GM12874 (cell line): ENCODE results near the gene DISC1.
A peak's percentile ranks its signal among the peaks of the same experiment; 100 is the strongest.

Experiments
- TF ChIP-seq, protein P1 (sequence below): IDR thresholded peaks from 2 replicates; pipeline ENCODE4 v1.5.1; 2011; ENCODE audit warnings: low read depth, mild to moderate bottlenecking, control low read depth, low read length, moderate library complexity; ENCODE audit not compliant: insufficient read depth

The DISC1 gene

DNA sequence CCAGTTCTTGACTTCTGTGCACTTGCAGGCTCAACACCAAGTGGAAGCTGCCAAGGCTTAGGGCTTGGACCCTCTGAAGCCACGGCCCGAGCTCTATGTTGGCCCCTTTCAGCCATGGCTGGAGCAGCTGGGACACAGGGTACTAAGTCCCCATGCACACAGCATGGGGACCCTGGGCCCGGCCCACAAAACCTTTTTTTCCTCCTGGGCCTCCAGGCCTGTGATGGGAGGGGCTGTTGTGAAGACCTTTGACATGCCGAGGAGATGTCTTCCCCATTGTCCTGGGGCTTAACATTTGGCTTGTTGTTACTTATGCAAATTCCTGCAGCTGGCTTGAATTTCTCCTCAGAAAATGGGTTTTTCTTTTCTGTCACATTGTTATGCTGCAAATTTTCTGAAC is 59.8 kb downstream of the DISC1 start:
- TF ChIP-seq, protein P1, sequence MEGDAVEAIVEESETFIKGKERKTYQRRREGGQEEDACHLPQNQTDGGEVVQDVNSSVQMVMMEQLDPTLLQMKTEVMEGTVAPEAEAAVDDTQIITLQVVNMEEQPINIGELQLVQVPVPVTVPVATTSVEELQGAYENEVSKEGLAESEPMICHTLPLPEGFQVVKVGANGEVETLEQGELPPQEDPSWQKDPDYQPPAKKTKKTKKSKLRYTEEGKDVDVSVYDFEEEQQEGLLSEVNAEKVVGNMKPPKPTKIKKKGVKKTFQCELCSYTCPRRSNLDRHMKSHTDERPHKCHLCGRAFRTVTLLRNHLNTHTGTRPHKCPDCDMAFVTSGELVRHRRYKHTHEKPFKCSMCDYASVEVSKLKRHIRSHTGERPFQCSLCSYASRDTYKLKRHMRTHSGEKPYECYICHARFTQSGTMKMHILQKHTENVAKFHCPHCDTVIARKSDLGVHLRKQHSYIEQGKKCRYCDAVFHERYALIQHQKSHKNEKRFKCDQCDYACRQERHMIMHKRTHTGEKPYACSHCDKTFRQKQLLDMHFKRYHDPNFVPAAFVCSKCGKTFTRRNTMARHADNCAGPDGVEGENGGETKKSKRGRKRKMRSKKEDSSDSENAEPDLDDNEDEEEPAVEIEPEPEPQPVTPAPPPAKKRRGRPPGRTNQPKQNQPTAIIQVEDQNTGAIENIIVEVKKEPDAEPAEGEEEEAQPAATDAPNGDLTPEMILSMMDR: no peak

DNA sequence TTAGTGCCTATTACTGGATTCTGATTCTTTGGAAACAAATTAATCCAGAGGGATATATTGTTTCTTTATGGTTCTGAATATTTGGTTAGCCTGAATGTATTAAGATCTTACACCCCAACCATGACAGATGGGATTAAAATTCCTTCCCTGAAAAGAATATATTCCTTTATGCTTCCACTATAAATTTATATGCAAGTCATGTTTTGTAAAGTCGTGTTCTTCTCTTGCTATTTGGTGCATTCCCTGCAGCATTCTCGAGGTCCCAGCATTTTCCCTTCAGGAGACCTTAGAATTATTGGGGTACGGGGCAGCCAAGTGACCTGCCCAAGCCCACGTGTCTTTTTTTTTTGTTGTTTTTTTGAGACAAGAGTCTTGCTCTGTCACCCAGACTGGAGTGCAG is 62.4 kb downstream of the DISC1 start:
- TF ChIP-seq, protein P1: no peak

DNA sequence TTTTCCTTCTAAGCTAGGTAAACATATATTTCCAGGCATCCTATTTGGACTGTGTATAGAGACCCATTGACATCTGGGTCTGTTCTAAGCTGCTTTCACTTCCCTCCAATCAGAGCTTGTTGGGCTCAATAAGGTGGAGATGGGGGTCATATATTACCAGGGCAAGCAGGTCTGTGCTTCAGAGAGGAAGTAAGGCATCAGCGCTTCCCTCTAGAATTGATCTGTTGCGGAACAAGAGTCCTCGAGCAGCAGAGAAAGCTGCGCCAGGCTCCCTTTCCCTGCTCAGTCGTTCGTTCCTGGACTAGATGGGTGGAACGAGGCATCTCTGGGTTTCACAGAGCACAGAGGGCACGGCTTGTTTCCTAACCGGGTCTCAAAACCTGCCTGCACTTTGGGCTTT is 63.5 kb downstream of the DISC1 start:
- TF ChIP-seq, protein P1: no peak

DNA sequence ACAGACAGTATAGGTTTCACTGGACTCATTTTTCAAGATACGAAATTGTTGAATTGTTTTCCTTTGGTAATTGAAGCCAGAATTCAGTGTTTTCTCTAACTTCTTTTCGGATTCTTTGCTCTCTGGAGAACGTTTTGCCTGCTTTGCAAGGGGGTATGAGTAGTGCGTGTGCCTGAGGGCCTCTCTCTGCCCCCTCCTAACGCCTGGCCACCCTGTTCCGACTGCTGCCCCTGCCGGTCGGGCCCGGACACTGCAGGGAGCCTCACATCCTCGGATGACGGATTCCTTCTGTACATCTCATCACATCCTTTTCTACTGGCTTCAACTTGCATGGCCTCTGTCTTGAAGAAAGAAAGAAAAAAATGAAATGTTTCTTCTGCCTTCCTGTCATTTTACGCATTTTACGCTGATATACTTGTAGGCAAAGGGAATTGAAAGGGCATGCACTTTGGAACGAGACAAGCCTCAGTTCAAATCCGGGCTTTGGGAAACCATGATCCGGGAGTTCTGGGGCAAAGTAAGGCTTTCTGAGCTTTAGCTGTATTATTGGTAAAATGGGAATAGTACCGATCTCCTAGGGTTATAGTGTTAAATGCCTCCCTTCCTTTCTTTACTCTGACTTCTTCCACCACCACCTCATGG is 65.1 kb downstream of the DISC1 start:
- TF ChIP-seq, protein P1: peak; percentile 37; the same call in 1 of the 2 replicates

DNA sequence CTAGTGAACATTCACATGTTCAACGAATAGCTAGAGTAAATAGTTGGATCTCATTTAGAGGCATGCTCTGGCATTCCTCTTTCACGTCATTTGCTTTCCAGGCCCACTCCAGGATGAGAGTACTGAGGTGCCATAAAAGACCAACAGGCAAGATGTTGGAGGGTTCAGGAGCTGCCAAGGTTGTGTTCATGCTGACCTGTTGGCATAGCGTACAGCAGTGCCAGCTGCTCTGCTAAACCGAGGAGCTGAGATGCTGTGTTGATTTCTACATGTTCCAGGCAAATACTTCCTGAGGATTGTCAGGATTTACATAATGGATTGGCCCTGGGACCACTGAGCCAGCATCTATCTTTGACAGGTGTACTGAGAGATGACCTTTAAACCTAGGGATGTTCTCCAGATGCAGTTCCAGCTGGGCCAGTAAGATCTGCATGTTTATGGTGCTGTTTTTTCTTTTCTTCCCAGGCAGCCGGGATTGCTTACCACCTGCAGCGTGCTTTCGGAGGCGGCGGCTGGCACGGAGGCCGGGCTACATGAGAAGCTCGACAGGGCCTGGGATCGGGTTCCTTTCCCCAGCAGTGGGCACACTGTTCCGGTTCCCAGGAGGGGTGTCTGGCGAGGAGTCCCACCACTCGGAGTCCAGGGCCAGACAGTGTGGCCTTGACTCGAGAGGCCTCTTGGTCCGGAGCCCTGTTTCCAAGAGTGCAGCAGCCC is 66.9 kb downstream of the DISC1 start:
- TF ChIP-seq, protein P1: no peak

DNA sequence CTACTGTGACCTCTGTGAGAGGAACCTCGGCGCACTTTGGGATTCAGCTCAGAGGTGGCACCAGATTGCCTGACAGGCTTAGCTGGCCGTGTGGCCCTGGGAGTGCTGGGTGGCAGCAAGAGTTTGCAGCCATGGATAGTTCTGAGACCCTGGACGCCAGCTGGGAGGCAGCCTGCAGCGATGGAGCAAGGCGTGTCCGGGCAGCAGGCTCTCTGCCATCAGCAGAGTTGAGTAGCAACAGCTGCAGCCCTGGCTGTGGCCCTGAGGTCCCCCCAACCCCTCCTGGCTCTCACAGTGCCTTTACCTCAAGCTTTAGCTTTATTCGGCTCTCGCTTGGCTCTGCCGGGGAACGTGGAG is 67.5 kb downstream of the DISC1 start:
- TF ChIP-seq, protein P1: no peak

DNA sequence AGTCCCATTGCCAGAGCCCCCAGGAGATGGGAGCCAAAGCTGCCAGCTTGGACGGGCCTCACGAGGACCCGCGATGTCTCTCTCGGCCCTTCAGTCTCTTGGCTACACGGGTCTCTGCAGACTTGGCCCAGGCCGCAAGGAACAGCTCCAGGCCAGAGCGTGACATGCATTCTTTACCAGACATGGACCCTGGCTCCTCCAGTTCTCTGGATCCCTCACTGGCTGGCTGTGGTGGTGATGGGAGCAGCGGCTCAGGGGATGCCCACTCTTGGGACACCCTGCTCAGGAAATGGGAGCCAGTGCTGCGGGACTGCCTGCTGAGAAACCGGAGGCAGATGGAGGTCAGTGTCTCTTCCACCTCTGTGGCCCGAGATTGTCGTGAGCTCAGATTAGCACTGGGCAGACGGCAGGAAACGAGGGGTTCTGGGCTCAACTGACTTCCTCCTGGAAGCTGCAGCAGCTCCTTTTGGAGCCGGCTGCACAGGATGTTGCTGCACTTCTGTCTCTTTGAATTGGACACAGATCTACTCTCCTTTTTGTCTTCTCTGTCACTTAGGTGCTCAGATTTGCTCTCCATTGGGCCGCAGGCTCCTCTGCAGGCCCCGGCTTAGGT is 68.0 kb downstream of the DISC1 start:
- TF ChIP-seq, protein P1: no peak
